ENCODE results near the gene ATRN.

DNA sequence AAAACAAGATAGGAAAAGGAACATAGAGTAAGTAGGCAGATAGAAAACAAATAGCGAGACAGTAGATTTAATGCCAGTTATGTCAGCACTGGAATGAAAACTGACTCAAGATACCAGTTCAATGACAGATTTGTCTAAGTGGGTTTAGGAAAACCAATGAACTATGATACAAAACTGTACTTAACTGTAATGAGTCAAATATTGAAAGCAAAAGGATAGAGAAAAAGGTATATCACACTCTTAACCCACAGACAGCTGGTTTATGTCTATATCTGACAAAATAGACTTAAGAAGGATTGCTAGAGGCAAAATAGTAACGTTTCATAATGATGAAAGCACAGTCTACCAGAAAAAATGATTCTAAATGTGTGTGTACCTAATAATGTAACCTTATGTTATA, 38.2 kb downstream of the ATRN start:
- TF ChIP-seq EZH2 (IDR thresholded peaks at IDR 0.05; ENCODE audit: borderline replicate concordance, low read depth, low read length, severe bottlenecking) (no peak), CTCF (IDR thresholded peaks at IDR 0.05; ENCODE audit: extremely low read depth in 1 of 2, insufficient read depth in 1 of 2, low read depth in 1 of 2, low read length in 2 of 2) (no peak), MAX (IDR thresholded peaks at IDR 0.05; ENCODE audit: insufficient read depth, insufficient read length) (no peak), FOS (IDR thresholded peaks at IDR 0.05; ENCODE audit: borderline replicate concordance, insufficient read depth, low read length) (no peak), POLR2A (IDR thresholded peaks at IDR 0.05; ENCODE audit: low read depth, low read length) (no peak), POLR2AphosphoS5 (IDR thresholded peaks at IDR 0.05; ENCODE audit: insufficient read depth, low read depth, low read length) (no peak), MYC (IDR thresholded peaks at IDR 0.05; ENCODE audit: low read depth, low read length) (no peak), JUN (IDR thresholded peaks at IDR 0.05; ENCODE audit: borderline replicate concordance, insufficient read depth, insufficient read length, low read depth) (no peak), GATA2 (IDR thresholded peaks at IDR 0.05; ENCODE audit: insufficient read depth, insufficient read length, low read depth, low read length) (no peak)
